ENCODE results near the gene FRMD5.

DNA sequence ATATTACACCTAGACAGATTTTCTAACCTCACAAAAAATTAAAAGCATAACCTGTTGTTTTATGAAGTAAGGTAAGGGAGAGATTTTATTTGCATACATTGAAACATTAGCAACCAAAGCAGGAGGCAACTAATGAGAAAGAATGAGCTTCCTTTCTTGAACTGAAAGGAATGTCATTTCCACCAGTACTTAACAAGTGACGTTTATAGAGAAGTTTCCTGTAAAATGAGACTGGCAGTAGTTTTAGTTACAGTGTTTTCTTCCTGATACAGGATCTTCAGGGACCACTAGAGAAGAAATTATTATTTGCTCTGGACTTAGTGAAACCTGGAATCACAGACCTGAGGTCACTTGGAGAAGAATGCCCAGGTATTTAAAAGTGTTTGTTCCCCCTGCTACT lies 27.4 kb upstream of the FRMD5 start:
- TF ChIP-seq, protein P1, sequence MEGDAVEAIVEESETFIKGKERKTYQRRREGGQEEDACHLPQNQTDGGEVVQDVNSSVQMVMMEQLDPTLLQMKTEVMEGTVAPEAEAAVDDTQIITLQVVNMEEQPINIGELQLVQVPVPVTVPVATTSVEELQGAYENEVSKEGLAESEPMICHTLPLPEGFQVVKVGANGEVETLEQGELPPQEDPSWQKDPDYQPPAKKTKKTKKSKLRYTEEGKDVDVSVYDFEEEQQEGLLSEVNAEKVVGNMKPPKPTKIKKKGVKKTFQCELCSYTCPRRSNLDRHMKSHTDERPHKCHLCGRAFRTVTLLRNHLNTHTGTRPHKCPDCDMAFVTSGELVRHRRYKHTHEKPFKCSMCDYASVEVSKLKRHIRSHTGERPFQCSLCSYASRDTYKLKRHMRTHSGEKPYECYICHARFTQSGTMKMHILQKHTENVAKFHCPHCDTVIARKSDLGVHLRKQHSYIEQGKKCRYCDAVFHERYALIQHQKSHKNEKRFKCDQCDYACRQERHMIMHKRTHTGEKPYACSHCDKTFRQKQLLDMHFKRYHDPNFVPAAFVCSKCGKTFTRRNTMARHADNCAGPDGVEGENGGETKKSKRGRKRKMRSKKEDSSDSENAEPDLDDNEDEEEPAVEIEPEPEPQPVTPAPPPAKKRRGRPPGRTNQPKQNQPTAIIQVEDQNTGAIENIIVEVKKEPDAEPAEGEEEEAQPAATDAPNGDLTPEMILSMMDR (conservative IDR thresholded peaks at IDR 0.05 in 1 of 2, IDR thresholded peaks at IDR 0.05 in 1 of 2; ENCODE audit: low read depth in 1 of 2, low read length in 2 of 2): no peak
- TF ChIP-seq EZH2 (IDR thresholded peaks at IDR 0.05; ENCODE audit: low read length, missing control alignments): no peak

All from fibroblast of lung (primary cell).